T-helper 17 cell (primary cell): ENCODE measurements around the gene SLC30A10. TPM values are rescaled to one million over a fixed set of nuclear protein-coding genes. Genes with fewer than 3 reads are reported as not detected.
"Not testable (repeated sequence)": the region's sequence is repeated elsewhere in the genome, so short reads cannot be mapped to it uniquely, and the experiment has no call there.

Experiments
- ATAC-seq: fragments of 150-1000 bp; cut with Tn5 transposase; 2 replicates; pipeline ENCODE4 v1.10.0; 2021; ENCODE audit warnings: mild to moderate bottlenecking, moderate library complexity
- DNase-seq, 3 donors: peaks; one replicate each; pipeline versions ENCODE4 v3.0.0 to v3.0.0-alpha.2; 2020 to 2021
- H3K9me3 ChIP-seq: one replicate; pipeline ENCODE4 v1.7.0; 2013; ENCODE audit warnings: low read length, mild to moderate bottlenecking; ENCODE audit not compliant: control insufficient read depth, poor library complexity, severe bottlenecking
- H3K27ac Mint-ChIP-seq: one replicate; pipeline ENCODE4 v1.8.0; 2022; ENCODE audit warnings: mild to moderate bottlenecking, moderate library complexity, mixed read lengths
- H3K27me3 Mint-ChIP-seq: one replicate; pipeline ENCODE4 v1.8.0; 2022; ENCODE audit warnings: mixed read lengths
- H3K36me3 Mint-ChIP-seq: one replicate; pipeline ENCODE4 v1.8.0; 2022; ENCODE audit warnings: low read depth, mixed read lengths
- H3K4me1 Mint-ChIP-seq: one replicate; pipeline ENCODE4 v1.8.0; 2022; ENCODE audit warnings: mild to moderate bottlenecking, mixed read lengths
- H3K4me3 Mint-ChIP-seq: one replicate; pipeline ENCODE4 v1.8.0; 2022; ENCODE audit warnings: mild to moderate bottlenecking, moderate library complexity, mixed read lengths
- total RNA-seq, 4 donors: library from RNA in 2 of 4; stranded (reverse) in 2 of 4; gene quantifications; one replicate each; pipeline ENCODE4 v1.2.3 and lab custom pipeline; 2022 to 2026

SLC30A10 gene
- total RNA-seq, 2 donors from 2014 or later, result not detected

DNA sequence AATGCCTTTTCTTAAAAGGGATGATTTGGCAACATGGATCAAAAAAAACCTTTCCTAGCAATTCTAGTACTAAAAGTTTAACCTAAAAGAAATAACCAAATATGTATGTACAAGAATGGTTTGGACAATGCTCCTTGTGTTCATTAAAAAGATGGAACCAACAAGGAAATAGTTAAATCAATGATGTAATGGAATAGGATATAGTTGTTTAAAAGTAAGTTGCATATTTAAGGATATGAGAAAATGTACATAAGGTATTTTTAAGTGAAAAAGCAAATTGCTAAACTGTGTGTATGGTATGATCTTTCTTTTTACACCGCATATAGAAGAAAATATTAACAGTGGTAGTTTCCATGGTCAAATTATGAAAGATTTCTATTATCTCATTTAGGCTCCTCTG lies 12.1 kb downstream of the SLC30A10 start:
- no peaks in the 10 kb centered on the region for H3K4me1 Mint-ChIP-seq
- H3K27ac Mint-ChIP-seq, result no peak overlapping the region
- no peak overlapping the region for H3K4me3 Mint-ChIP-seq
- peaks cover 14% of the 10 kb centered on the region for H3K27me3 Mint-ChIP-seq
- ATAC-seq (no peak), DNase-seq (no peak)
- no peaks in the 10 kb centered on the region for H3K36me3 Mint-ChIP-seq
- H3K9me3 ChIP-seq, result no peaks in the 10 kb centered on the region

DNA sequence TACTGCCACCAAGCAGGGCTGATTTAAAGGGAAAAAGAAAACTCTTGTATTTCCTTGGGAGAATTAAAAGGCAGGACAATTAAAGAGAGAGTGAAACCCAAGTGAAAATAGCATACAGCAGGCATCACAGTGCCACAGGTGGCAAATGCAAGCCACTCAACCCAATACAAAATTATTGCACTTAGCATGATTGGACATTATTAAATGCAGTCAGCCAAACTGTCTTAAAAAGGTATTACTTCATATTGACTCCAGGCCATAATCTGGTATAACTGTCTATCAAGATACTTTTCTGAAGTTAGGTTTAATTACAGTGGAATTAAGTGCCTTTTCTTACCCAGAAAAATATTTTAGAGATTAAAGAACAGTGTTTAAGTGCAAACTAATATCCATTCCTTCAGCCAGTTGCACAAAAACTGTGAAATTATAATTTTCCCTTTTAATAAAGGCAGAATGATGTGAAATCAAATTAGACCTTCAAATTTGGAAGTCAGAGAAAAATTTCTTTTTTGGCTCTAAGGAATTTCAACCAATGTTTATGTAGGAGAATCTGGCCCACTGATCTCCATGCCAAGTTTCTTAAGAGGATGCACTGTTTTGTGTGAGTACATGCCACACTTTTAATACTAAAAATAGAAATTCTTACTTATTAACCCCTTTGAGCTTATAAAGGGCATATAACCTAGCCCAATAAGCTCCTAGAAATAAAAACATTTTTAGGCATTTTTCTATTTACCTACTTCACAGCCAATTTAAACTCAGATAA lies 15.2 kb downstream of the SLC30A10 start:
- H3K9me3 ChIP-seq, result no peaks in the 10 kb centered on the region
- Mint-ChIP-seq H3K4me1 (no peaks in the 10 kb centered on the region), H3K27me3 (peaks cover 17% of the 10 kb centered on the region), H3K36me3 (no peaks in the 10 kb centered on the region), H3K27ac (no peak overlapping the region), H3K4me3 (no peak overlapping the region)
- DNase-seq, result no peak
- no peak for ATAC-seq

GRCh38 chr1:219910716-219911115 lies 17.6 kb downstream of the SLC30A10 start:
- ATAC-seq, result no peak
- peaks cover 4% of the 10 kb centered on the region for H3K4me1 Mint-ChIP-seq
- H3K36me3 Mint-ChIP-seq, result no peaks in the 10 kb centered on the region
- no peak for DNase-seq
- H3K27ac Mint-ChIP-seq, result no peak overlapping the region
- no peaks in the 10 kb centered on the region for H3K9me3 ChIP-seq
- no peak overlapping the region for H3K4me3 Mint-ChIP-seq
- H3K27me3 Mint-ChIP-seq, result peaks cover 24% of the 10 kb centered on the region

GRCh38 chr1:219909476-219909875 lies 18.9 kb downstream of the SLC30A10 start:
- ATAC-seq (no peak), DNase-seq (no peak)
- Mint-ChIP-seq H3K4me1 (peaks cover 4% of the 10 kb centered on the region), H3K27ac (no peak overlapping the region), H3K27me3 (peaks cover 19% of the 10 kb centered on the region), H3K36me3 (no peaks in the 10 kb centered on the region), H3K4me3 (no peak overlapping the region)
- H3K9me3 ChIP-seq, result no peaks in the 10 kb centered on the region

DNA sequence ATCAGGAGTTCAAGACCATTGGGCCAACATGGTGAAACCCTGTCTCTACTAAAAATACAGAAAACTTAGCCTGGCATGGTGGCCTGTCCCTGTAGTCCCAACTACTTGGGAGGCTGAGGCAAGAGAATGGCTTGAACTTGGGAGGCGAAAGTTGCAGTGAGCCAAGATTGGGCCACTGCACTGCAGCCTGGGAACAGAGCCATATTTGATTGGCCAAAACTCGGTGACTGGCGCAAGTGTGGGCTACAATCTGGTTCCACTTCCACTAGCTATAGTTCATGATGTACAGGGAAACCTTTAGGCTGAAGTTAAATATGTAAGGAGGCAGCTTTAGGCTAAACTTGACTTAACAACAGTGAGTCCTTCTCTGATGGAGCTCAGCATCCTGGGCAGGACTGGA lies 20.2 kb downstream of the SLC30A10 start:
- no peak overlapping the region for H3K4me3 Mint-ChIP-seq
- H3K9me3 ChIP-seq, result no peaks in the 10 kb centered on the region
- DNase-seq (no peak), ATAC-seq (no peak)
- no peak overlapping the region for H3K27ac Mint-ChIP-seq
- peaks cover 22% of the 10 kb centered on the region for H3K27me3 Mint-ChIP-seq
- peaks cover 4% of the 10 kb centered on the region for H3K4me1 Mint-ChIP-seq
- H3K36me3 Mint-ChIP-seq, result no peaks in the 10 kb centered on the region

GRCh38 chr1:219907772-219908070 lies 20.6 kb downstream of the SLC30A10 start:
- Mint-ChIP-seq H3K36me3 (no peaks in the 10 kb centered on the region), H3K27me3 (peaks cover 26% of the 10 kb centered on the region), H3K4me1 (peaks cover 4% of the 10 kb centered on the region), H3K4me3 (no peak overlapping the region), H3K27ac (no peak overlapping the region)
- H3K9me3 ChIP-seq, result no peaks in the 10 kb centered on the region
- ATAC-seq (no peak), DNase-seq (no peak)

GRCh38 chr1:219906924-219907771 lies 21.2 kb downstream of the SLC30A10 start:
- Mint-ChIP-seq H3K4me3 (no peak overlapping the region), H3K4me1 (peaks cover 4% of the 10 kb centered on the region), H3K27ac (no peak overlapping the region), H3K27me3 (peaks cover 27% of the 10 kb centered on the region), H3K36me3 (no peaks in the 10 kb centered on the region)
- DNase-seq, result no peak
- ATAC-seq, result no peak
- no peaks in the 10 kb centered on the region for H3K9me3 ChIP-seq

- peaks cover 27% of the 10 kb centered on the region for H3K27me3 Mint-ChIP-seq
- H3K4me1 Mint-ChIP-seq, ATAC-seq, H3K36me3 Mint-ChIP-seq, H3K9me3 ChIP-seq, H3K27ac Mint-ChIP-seq, H3K4me3 Mint-ChIP-seq, DNase-seq: not testable (repeated sequence)
These were observed 21.8 kb downstream of the SLC30A10 start for GRCh38 chr1:219906565-219906923.

GRCh38 chr1:219905524-219905923 lies 22.8 kb downstream of the SLC30A10 start:
- no peak for DNase-seq
- no peaks in the 10 kb centered on the region for H3K36me3 Mint-ChIP-seq
- peaks cover 27% of the 10 kb centered on the region for H3K27me3 Mint-ChIP-seq
- H3K4me3 Mint-ChIP-seq, result no peak overlapping the region
- peaks cover 4% of the 10 kb centered on the region for H3K4me1 Mint-ChIP-seq
- no peak for ATAC-seq
- H3K9me3 ChIP-seq, result no peaks in the 10 kb centered on the region
- H3K27ac Mint-ChIP-seq, result no peak overlapping the region

DNA sequence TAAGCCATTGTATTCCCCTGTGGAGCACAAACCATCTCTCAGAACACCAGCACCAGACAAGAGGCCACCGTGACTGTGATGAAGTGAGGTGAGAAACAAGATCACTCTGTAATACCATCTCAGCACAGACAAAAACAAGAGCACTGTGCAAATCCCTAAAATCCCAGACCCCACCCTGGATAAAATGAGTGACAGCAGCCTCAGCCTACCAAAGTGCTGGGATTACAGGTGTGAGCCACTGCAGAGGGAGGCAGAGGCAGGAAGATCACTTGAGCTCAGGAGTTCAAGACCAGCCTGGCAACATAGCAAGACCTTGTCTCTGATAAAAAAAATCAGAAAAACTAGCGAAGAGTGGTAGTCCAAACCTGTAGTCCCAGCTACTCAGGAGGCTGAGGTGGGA lies 23.4 kb downstream of the SLC30A10 start:
- no peak for ATAC-seq
- H3K27me3 Mint-ChIP-seq, result peaks cover 26% of the 10 kb centered on the region
- no peaks in the 10 kb centered on the region for H3K9me3 ChIP-seq
- no peak overlapping the region for H3K27ac Mint-ChIP-seq
- DNase-seq, result no peak
- no peaks in the 10 kb centered on the region for H3K36me3 Mint-ChIP-seq
- no peak overlapping the region for H3K4me3 Mint-ChIP-seq
- peaks cover 4% of the 10 kb centered on the region for H3K4me1 Mint-ChIP-seq

- H3K4me1 Mint-ChIP-seq, result peaks cover 4% of the 10 kb centered on the region
- H3K4me3 Mint-ChIP-seq, result no peak overlapping the region
- no peak for DNase-seq
- peaks cover 20% of the 10 kb centered on the region for H3K27me3 Mint-ChIP-seq
- no peaks in the 10 kb centered on the region for H3K9me3 ChIP-seq
- ATAC-seq, result no peak
- no peaks in the 10 kb centered on the region for H3K36me3 Mint-ChIP-seq
- no peak overlapping the region for H3K27ac Mint-ChIP-seq
These were observed 24.9 kb downstream of the SLC30A10 start for GRCh38 chr1:219903353-219903871.

- Mint-ChIP-seq H3K27me3 (peaks cover 19% of the 10 kb centered on the region), H3K27ac (no peak overlapping the region), H3K36me3 (no peaks in the 10 kb centered on the region), H3K4me1 (peaks cover 4% of the 10 kb centered on the region), H3K4me3 (no peak overlapping the region)
- no peak for DNase-seq
- no peaks in the 10 kb centered on the region for H3K9me3 ChIP-seq
- ATAC-seq, result no peak
These were observed 25.4 kb downstream of the SLC30A10 start for GRCh38 chr1:219902951-219903350.

GRCh38 chr1:219900882-219901281 lies 27.5 kb downstream of the SLC30A10 start:
- H3K27ac Mint-ChIP-seq, result no peak overlapping the region
- DNase-seq, result no peak
- no peak overlapping the region for H3K4me3 Mint-ChIP-seq
- no peaks in the 10 kb centered on the region for H3K9me3 ChIP-seq
- no peak for ATAC-seq
- no peaks in the 10 kb centered on the region for H3K4me1 Mint-ChIP-seq
- H3K36me3 Mint-ChIP-seq, result no peaks in the 10 kb centered on the region
- peaks cover 7% of the 10 kb centered on the region for H3K27me3 Mint-ChIP-seq
